Left hindlimb (tissue), 1 donor: Measurements from ENCODE around the gene CPXM1.
"Not testable (repeated sequence)": the region's sequence is repeated elsewhere in the genome, so short reads cannot be mapped to it uniquely, and the experiment has no call there.

ENCODE experiments used
- DNase-seq: peaks from one replicate; pipeline ENCODE4 v3.0.0-alpha.2; 2018

CPXM1 gene

DNA sequence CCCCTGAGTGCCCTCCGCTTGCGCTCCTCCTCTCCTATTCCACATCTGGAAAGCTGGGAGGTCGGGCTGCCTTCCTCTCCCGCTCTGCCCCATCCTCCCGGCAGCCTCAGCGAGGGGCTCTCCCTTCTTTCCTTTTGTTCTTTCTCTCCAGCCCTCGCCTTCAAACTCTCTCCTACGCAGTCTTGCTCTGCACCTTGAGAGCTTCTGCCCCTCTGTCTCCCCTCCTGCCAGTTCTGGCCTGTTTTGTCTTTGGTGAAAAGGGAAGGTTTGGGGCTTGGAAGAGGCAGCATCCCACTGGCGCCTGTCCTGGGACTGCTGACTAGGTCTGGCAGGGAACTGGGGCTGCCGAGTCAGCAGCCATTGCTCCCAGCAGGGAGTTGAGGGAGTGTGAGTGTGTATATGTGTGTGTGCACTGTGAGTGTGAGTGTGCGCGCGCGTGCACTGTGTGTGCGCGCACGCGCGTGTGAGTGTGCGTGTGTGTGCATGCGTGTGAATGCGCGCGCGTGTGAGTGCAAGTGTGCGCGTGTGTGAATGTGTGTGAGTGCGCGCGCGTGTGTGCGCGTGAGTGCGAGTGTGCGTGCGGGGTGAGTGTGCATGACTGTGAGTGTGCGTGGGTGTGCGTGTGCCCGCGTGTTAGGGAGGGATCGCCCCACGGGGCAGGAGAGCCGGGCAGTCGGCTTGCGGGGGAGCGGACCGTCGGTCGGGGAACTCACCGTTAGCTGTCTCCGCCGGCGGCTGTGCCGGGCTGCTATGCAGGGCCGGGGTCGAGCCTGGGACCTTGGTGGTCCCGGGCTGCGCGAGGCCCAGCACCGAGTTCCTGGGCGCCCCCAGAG is 523 bp downstream of the CPXM1 start:
- DNase-seq = no peak

DNA sequence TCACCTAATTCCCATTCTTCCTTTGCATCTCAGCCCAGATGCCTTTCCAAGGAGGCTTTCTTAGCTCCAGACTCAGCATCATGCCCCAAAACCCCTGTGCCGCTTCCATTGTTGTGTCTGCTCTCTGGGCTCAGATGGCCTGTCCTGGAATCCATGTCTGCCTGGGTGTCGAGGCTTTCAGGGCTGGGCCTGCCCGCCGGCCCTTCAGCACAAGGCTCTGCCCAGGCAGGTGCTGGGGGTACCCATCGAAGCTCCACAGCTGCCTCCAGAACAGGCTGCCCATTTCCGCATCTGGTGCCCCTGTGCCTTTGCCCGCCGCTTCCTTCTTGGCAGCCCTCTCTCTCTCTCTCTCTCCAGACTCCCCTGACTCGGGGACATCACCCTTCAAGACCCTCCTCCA is 1.2 kb downstream of the CPXM1 start:
- no peak for DNase-seq

DNA sequence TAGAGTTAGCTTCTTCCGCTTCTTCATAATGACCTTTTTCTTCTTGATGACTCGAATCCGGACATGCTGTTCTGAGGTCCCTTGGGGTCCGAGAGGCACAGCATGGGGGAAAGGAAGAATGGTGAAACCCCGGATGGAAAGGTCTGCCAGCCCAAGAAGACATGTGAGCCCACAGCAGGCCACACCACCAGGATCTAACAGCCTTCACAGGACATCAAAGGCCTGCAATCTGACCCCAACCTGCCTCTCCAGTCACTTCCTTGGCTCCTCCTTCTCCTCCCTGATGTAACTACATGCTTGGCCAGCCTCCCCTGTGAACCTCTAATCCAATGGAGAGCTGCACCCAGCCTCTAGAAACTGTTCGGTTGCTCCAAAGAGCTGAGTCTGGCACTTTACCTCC is 1.6 kb downstream of the CPXM1 start:
- DNase-seq = no peak

DNA sequence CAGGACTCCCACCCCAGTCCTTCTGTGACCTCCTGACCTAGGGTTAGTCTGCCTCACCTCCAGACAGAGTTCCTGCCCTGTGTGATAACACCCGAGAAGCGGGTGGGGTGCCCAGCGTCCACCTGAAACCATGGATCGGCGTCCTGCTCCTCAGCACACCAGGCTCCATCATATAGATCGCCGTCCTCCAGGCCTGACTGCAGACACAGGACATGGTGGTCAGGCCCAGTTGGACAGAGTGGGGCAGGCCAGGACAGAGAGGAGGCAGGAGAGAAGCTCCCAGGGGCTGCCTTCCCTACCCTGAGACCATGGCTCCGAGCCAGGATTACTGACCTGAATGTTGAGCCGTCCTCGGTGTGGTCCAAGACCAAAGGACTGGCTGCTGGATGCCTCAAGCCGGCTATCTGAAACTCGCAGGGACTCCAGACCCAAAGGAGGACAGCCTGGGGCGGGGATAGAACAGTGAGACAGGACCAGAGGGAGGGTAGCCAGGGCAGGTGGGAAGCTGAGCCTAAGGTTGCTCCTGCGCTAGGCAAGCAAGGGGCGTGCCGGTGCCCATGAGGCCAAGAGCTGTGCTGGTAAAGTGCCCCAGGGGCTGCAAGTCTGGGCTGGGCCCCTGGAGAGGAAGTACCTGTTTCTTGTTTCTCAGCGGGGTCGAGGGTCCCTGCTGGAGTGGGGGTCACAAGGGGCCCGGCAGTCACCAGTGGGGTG is 2.2 kb downstream of the CPXM1 start:
- DNase-seq = no peak

DNA sequence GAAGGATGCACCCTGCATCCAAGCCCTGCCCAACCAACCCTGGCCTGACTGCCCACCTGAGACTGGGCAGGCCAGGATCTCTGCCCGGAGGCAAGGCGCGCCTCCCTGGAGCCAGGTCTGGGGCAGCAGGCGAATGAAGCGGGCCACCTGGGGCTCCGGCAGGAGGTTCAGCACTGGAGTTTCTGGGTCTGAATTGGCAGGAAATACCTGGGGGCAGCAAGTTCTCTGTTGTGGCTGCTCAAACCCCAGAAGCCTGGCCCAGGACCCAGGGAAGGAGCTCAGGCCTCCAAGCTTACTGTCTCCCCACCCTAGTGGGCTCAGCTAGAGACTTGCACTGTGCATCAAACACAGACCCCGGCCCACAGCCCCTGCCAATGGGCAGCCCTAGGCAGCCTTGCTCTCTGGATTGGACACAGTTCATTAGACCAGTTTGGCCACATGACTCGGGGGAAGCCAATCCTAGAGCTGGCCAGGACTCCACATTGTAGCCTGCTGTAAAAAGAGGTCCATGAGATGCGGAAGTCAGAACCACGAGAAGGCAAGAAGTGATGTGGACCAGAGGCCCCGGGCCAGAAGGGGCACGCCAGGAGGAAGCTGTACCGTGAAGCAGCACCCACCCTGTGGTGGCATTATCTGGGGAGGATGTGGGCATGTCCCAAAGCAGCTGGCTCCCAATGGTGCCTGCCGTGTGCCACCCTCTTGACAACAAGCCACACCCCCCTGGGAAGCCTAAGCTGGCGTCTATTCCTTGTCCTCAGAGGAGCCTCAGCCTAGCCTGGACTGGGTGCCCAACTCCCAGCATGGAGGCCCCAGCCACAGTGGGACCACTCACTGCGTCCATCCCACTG is 3.1 kb downstream of the CPXM1 start:
- no peak for DNase-seq

DNA sequence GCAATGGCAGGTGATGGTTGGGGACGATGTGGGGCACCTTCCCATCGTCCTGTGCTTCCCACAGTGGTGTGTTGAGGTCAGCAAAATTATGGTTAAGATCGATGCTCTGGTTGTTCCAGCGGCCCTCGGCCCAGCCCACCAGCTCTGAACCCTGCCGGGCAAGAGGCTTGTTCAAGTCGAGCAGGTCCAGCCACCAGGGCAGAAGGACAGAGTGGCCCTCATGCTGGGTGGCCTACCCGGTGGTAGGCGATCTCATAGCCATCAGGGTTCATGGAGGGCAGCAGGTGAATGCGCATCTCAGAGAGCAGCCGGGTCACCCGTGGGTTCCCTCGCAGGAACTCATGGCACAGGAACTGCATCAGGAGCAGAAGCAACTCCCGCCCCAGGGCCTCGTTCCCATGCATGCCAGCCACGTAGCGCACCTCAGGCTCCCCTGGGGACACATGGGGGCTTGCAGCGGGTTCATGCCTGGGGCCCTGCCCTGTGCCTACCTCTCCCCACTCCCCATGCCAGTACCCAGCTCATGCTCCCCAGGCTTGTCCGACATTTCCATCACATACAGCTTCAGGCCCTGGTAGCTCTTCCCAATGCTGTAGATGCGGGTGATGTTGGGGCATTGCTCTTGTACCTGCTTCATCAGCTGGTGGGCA is 4.3 kb downstream of the CPXM1 start:
- no peak for DNase-seq

DNA sequence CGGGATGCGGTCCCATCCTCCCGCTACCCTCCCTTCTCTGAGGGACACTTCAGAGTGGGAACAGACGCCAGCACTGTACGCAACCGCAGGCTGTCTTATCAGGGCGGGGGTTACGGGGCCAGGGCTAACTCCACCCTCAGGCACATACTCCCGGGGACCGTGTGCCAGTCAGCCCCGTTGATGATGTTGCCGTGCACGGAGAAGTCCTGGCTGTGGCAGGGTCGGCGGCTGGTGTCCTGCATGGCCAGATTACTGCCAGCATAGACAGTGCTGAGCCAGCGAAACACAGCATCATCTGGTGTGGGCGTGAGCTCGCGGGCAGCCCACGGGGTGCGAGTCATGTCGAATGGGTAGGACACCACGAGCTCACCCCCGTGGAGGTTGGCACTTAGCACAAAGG is 5.0 kb downstream of the CPXM1 start:
- no peak for DNase-seq

DNA sequence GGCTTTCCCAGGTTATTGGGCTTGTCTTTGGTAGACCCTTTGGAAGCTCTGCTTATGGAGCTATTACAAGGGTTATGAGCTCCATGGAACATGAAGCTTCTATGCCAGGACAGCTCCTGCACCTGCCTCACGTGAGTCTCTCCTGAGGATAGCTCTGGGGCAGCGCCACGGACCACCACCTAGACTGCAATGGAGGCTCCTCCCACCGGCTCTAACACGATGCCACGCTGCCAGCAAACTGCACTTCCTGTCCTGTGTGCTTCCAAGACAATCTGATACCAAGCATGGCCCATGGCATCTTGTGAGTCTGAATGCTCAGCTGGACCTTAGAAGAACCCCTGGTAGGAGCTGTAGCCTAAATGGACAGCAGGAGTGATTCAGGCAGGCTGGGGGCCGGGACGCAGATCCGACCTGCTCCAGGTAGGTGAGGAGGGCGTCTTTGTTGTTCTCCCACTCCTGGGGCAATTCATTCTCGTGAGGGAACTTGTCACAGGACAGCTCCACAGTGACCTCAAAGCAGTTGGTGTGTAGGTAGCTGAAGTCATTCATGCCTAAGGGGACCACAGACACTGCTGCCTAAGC is 5.5 kb downstream of the CPXM1 start:
- no peak for DNase-seq

DNA sequence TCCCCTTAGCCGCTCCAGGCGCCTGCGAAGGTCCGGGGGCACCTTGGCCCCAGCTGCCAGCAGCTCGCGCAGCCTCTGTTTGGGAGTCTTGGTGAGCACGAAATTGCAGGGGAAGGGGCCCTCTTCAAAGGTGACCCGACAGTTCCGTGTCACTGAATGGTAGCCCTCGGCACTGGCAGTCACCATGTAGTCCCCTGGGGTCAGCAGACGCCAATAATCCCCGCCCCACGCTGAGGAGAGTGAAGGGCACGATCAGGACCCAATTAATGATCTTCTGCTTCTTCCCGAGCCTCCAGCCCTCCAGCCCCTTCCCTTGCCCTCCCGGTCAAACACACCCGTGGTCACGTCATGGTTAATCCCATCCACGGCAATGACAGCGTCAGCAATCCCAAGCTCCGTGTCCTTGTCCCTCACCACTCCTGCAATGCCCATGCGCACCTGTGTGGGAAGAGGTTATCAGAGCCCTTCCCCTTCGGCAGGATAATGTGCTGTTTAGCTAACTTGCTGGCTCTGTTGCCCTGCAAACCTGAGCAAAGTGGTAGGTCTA is 6.2 kb downstream of the CPXM1 start:
- DNase-seq = no peak

DNA sequence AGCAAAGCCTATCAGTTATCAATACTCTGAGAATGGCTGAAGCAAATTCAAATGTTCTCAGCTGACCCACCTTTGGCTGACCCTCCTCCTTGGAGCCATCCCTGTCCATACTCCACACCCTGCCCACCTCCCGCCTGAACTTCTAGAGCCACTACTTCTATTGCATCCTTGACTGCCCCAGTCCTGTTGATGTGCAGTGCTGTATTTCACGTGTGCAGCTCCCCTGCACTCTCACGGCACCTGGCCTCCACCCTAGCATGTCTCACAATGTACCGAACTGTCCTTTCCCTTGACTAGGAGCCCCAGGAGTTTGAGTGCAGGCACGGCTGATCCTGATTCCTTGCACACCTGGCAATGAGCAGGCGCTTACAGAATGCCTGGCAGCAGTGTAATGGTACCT is 7.0 kb downstream of the CPXM1 start:
- no peak for DNase-seq

DNA sequence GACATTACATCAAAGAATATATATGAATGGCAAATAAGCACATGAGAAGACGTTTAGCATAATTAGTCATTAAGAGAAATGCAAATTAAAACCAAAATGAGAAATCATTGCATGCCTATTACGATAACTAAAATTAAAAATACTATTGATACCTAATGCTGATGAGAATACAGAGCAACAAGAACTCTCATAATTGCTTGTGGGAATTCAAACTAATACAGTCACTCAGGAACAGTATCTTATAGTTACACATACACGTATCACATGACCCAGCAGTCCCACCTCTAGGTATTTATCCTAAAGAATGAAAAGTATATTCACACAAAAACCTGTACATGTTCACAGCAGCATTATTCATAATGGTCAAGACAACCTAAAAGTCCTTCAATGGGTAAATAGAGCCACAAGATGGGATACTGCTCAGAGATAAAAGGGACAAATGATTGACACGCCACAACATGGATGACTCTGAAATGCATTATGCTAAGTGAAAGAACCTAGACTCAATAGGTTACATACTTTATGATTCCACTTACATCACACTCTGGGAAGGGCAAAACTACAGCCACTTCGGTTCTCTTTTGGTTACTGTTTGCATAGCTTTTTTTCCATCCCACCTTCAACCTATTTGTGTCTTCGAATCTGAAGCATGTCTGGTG is 16.4 kb downstream of the CPXM1 start:
- DNase-seq = no peak

DNA sequence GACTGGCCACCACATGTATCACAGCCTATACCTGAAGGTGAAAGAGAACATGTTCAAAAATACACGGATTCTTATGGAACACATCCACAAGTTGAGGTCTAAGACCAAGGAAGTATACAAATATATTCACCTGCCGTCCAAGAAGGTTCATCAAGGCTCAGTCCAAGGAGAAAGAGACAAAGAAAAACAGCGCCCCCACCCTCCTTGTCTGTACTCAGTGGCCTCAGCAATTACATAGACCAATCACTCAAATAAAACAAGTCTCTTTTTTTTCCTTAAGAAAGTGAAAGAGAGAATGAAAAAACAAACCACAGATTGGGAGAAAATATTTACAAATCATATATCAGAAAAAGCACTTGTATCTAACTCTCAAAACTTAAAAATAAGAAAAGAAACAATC is 19.5 kb downstream of the CPXM1 start:
- DNase-seq = no peak

DNA sequence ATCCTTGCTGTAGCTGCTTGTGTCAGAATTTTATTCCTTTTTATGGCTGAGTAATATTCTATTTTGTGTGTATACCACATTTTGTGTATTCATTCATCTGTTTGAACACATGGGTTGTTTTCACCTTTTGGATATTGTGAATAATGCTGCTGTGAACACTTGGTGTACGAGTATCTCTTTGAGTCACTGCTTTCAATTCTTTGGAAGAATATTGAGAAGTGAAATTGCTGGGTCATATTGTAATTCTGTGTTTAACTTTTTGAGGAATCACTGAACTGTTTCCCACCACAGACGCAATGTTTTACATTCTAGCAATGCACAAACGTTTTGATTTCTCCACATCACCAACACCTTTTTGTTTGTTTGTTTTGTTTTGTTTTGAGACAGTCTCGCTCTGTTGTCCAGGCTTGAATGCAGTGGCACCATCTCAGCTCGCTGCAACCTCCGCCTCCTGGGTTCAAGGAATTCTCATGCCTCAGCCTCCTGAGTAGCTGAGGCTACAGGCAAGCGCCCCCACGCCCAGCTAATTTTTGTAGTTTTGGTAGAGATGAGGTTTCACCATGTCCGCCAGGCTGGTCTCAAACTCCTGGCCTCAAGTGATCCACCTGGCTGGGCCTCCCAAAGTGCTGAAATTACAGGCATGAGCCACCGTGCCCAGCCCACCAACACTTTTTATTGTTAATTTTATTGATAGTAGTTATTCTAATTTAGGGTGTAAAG is 21.7 kb downstream of the CPXM1 start:
- DNase-seq = no peak

DNA sequence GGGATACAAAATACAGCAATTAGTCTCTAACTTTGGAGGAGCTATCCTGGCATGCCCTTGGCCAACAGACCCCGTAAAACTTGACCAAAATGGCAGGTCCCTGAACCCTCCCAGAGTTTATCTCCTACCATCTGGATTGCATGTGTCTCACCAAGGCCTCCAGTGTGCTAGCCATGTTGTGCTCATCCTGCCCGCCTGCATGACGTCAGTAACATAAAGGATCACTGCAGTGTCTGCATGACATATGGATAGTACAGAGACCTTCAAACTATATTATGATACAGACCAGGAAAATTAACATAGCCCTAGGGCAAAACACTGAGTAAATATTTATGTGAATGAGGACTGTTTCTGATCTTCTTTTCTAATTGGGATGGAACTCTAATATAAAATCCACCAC is 25.3 kb downstream of the CPXM1 start:
- DNase-seq = no peak

DNA sequence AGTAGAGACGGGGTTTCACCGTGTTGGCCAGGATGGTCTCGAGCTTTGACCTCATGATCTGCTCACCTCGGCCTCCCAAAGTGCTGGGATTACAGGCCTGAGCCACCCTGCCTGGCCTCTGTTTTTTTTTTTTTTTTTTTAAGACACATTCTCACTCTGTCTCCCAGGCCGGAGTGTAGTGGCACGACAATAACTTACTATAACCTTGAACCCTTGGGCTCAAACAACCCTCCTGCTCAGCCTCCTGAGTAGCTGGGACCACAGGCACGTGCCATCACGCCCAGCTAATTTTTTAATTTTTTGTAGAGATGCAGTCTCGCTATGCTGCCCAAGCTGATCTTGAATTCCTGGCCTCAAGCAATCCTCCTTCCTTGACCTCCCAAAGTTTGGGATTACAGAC is 26.6 kb downstream of the CPXM1 start:
- no peak for DNase-seq

DNA sequence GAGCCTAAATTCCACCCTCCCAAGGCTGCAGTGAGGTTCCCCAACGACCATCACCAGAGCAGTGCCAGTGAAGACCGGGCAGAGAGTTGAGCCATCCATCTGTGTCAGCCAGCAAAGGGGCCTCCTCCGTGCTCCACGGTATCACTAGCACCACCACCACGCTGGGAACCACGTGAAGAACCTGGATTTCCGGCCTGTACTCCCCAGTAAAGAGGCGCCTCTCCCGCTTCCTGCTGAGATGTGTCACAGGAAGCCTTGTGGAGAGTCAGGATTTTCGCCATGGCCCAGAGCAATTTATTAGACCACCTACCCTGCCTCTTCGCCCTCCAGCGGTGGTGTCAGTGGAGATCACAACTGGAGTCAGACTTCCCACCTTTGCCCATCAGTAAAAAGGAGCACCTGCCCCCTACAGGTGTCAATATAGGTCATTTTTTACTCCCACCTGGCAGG is 28.8 kb downstream of the CPXM1 start:
- DNase-seq = no peak

DNA sequence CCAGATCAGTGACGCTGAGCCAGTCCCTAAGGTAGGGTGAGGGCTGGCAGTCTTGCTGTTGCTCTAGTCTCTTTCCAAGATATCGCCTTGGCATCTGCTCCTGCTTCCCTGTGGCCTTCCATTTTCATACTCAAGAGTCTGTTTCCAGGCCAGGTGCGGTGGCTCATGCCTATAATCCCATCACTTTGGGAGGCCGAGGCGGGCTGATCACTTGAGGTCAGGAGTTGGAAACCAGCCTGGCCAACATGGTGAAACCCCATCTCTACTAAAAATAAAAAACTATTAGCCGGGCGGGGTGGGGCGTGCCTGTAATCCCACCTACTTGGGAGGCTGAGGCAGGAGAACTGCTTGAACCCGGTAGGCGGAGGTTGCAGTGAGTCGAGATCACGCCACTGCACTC is 30.3 kb downstream of the CPXM1 start:
- DNase-seq = not testable (repeated sequence)

DNA sequence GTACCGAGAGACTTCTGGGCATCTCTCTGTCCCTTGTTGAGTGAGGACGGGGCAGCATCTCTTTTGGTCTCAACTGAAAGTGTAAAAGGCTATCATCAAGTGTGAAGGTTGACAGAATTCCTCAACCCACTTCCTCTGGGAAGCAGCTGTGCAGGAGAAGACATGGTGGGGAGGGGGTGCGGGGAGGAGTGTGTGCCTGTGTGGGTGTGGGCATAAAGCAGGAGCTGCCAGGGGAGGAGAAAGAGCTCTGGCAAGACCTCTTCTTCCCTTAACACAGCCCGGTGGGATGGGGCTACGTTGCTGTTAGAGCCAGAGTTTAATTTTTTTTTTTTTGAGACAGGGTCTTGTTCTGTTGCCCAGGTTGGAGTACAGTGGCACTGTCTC is 31.8 kb downstream of the CPXM1 start:
- no peak for DNase-seq

DNA sequence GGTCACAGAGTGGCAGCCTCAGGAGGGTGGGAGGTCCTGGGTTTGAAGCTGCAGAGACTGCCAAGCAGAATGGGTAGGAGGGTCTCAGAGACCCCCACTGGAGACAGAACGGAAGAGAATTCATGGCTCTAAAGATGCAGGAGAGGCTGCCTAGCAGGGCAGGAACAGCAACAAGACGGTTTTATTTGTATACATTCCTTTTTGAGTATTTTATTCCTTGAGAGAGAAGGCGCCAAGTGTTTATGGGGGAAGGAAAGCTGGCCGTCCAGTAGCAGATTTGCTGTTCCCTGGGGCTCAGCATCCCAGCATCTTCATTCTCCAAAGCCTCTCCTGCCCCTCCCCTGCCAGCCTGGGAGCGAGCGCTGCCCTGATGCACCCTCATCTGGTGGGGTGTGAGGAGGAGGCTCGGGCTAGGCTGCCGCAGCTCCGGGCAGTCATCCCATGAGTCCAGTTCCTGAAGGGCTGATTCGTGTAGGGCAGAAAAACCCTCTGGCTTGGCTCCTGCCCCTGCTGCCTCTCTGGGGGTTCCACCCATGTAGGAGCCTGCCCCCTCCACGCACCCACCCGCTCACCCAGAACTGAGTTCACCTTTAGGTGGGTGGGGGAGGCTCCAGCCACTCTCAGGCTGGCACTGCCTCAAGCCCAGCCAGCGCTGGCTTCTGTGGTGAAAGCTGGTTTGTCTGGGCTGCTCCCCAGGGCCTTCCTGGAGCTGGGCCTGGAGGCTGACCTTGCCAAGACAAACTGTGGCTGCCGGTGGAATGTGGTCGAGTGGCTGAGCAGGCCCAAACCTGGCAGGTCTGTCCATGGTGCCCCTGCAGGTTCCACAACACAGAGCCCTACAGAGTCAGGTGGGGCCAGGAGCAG is 32.4 kb downstream of the CPXM1 start:
- peak; percentile 83 for DNase-seq

DNA sequence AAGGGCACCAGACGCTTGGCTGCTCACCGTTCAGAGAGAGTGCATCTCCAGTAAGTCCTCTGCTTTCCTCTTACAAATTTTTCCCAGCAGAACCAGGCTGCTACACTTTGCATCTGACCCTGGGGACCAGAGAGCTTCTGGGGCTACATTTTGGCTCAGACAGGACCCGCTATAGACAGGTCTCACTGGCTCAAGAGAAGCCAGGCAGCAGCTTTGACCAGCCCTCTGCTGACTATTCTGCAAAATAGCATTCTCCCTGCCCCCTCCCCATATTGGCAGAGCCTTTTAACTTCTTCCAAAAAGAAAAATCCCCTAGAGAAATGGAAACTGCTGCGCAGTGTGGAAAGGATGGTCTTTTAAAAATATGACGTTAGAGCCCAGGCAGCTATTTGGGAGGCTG is 37.2 kb downstream of the CPXM1 start:
- DNase-seq = no peak
